Astrocyte (in vitro differentiated cells and primary cell): ENCODE measurements around the gene ST3GAL4. TPM values are rescaled to one million over a fixed set of nuclear protein-coding genes. Genes with fewer than 3 reads are reported as not detected.

Source experiments
- DNase-seq: peaks from one replicate; pipeline ENCODE4 v3.0.0-alpha.2; 2010; ENCODE audit warnings: low read depth
- FAIRE-seq: peaks from 2 replicates; lab custom pipeline; 2011; peaks lifted over from hg19 to GRCh38; lab: Jason Lieb, UNC
- H2AFZ ChIP-seq: 2 replicates; pipeline ENCODE4 v1.6.0; 2012; ENCODE audit warnings: low read depth, low read length, inconsistent platforms
- H3K27ac ChIP-seq: 2 replicates; pipeline ENCODE4 v1.5.1; 2011; ENCODE audit warnings: low read depth, low read length, inconsistent platforms
- H3K27me3 ChIP-seq: 2 replicates; pipeline ENCODE4 v1.6.0; 2011; ENCODE audit warnings: low read length, inconsistent platforms; ENCODE audit not compliant: insufficient read depth
- H3K36me3 ChIP-seq: 2 replicates; pipeline ENCODE4 v1.5.1; 2011; ENCODE audit warnings: low read length, inconsistent platforms; ENCODE audit not compliant: insufficient read depth
- H3K4me1 ChIP-seq: 2 replicates; pipeline ENCODE4 v1.5.1; 2011; ENCODE audit warnings: low read length, inconsistent platforms; ENCODE audit not compliant: insufficient read depth
- H3K4me2 ChIP-seq: 2 replicates; pipeline ENCODE4 v1.6.0; 2012; ENCODE audit warnings: low read length, inconsistent platforms
- H3K4me3 ChIP-seq: 2 replicates; pipeline ENCODE4 v1.5.1; 2011; ENCODE audit warnings: low read depth, mild to moderate bottlenecking, low read length, inconsistent platforms; ENCODE audit not compliant: insufficient read depth
- H3K79me2 ChIP-seq: 2 replicates; pipeline ENCODE4 v1.6.0; 2012; ENCODE audit warnings: mild to moderate bottlenecking, low read length, inconsistent platforms; ENCODE audit not compliant: insufficient read depth
- H3K9ac ChIP-seq: 2 replicates; pipeline ENCODE4 v1.6.0; 2012; ENCODE audit warnings: mild to moderate bottlenecking, low read length, inconsistent platforms
- H3K9me3 ChIP-seq: 2 replicates; pipeline ENCODE4 v1.5.1; 2012; ENCODE audit warnings: low read depth, mild to moderate bottlenecking, low read length, inconsistent platforms; ENCODE audit not compliant: insufficient read depth
- H4K20me1 ChIP-seq: 2 replicates; pipeline ENCODE4 v1.6.0; 2012; ENCODE audit warnings: low read length, inconsistent platforms; ENCODE audit not compliant: insufficient read depth
- H3K27ac Mint-ChIP-seq: one replicate; pipeline ENCODE4 v1.8.0; 2021; ENCODE audit warnings: mild to moderate bottlenecking, mixed read lengths; ENCODE audit not compliant: unreplicated experiment
- H3K27me3 Mint-ChIP-seq: one replicate; pipeline ENCODE4 v1.8.0; 2021; ENCODE audit warnings: low read depth, mixed read lengths; ENCODE audit not compliant: unreplicated experiment
- H3K36me3 Mint-ChIP-seq: one replicate; pipeline ENCODE4 v1.8.0; 2021; ENCODE audit warnings: low read depth, mixed read lengths; ENCODE audit not compliant: unreplicated experiment
- H3K4me1 Mint-ChIP-seq: one replicate; pipeline ENCODE4 v1.8.0; 2021; ENCODE audit warnings: low read depth, mixed read lengths; ENCODE audit not compliant: unreplicated experiment
- H3K4me3 Mint-ChIP-seq: one replicate; pipeline ENCODE4 v1.8.0; 2021; ENCODE audit warnings: mild to moderate bottlenecking, moderate library complexity, mixed read lengths; ENCODE audit not compliant: unreplicated experiment
- H3K9me3 Mint-ChIP-seq: one replicate; pipeline ENCODE4 v1.8.0; 2021; ENCODE audit warnings: mild to moderate bottlenecking, mixed read lengths; ENCODE audit not compliant: unreplicated experiment
- EZH2 ChIP-seq: IDR thresholded peaks from 2 replicates; pipeline ENCODE4 v1.6.1; 2012; ENCODE audit warnings: mild to moderate bottlenecking, low read length, inconsistent platforms; ENCODE audit not compliant: insufficient read depth
- total RNA-seq: library from RNA; stranded (reverse); gene quantifications from 2 replicates; pipeline ENCODE4 v1.2.1, GENCODE V29; 2021
- TF ChIP-seq, protein P1 (sequence below): IDR thresholded peaks from 2 replicates; pipeline ENCODE4 v1.5.1; 2011; ENCODE audit warnings: low read depth, mild to moderate bottlenecking, inconsistent platforms, low read length, moderate library complexity; ENCODE audit not compliant: insufficient read depth

ST3GAL4 gene
- total RNA-seq, 1 donor from 2014 or later = 12.2 TPM

DNA sequence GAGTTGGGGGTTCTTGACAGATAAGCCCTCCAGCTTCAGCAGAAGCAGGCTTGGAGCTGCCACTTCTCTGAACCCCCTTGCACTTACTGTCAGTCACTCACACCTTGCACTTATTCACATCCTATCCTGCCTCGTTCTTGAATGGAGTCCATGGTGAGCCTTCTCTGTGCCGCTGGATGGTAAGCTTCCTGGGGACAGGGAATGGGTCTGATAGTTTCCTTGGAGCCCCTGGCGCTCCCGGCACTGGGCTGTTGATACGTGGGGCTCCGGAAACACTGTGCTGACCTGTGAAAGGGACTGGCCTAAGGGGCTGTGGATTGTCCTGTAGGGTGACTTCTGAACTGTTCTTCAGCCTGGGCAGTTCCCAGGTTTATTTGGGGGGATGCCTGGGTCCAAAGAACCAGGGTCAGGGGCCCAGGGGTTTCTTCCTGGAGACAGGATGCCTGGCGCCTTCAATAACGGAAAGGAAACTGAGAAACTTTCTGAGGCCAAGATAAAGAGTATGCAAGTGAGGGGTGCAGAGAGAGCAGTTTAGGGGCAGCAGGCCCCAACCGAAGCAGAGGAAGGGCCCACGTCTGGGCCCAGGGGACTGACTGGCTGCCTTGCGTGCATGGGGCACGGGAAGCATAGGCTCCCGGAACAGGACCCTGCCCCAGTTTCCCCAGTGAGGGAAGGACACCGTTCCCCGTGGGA lies 709 bp upstream of the ST3GAL4 start:
- Mint-ChIP-seq H3K4me3 (peak overlapping the region; percentile 91), H3K4me1 (peaks cover 18% of the 10 kb centered on the region), H3K9me3 (no peaks in the 10 kb centered on the region), H3K27ac (no peak overlapping the region), H3K36me3 (peaks cover 2% of the 10 kb centered on the region), H3K27me3 (no peaks in the 10 kb centered on the region)
- no peak for TF ChIP-seq EZH2
- TF ChIP-seq, protein P1, sequence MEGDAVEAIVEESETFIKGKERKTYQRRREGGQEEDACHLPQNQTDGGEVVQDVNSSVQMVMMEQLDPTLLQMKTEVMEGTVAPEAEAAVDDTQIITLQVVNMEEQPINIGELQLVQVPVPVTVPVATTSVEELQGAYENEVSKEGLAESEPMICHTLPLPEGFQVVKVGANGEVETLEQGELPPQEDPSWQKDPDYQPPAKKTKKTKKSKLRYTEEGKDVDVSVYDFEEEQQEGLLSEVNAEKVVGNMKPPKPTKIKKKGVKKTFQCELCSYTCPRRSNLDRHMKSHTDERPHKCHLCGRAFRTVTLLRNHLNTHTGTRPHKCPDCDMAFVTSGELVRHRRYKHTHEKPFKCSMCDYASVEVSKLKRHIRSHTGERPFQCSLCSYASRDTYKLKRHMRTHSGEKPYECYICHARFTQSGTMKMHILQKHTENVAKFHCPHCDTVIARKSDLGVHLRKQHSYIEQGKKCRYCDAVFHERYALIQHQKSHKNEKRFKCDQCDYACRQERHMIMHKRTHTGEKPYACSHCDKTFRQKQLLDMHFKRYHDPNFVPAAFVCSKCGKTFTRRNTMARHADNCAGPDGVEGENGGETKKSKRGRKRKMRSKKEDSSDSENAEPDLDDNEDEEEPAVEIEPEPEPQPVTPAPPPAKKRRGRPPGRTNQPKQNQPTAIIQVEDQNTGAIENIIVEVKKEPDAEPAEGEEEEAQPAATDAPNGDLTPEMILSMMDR = no peak
- Histone ChIP-seq H3K36me3 (no peaks in the 10 kb centered on the region), H3K27me3 (no peaks in the 10 kb centered on the region), H3K79me2 (peaks cover 54% of the 10 kb centered on the region), H4K20me1 (peaks cover 25% of the 10 kb centered on the region), H3K4me1 (peaks cover 37% of the 10 kb centered on the region), H2AFZ (peak overlapping the region; percentile 81), H3K4me2 (peak overlapping the region; percentile 95), H3K27ac (peak overlapping the region; percentile 61), H3K9ac (peak overlapping the region; percentile 90), H3K4me3 (peak overlapping the region; percentile 86), H3K9me3 (no peaks in the 10 kb centered on the region)
- no peak for DNase-seq
- FAIRE-seq = no peak

DNA sequence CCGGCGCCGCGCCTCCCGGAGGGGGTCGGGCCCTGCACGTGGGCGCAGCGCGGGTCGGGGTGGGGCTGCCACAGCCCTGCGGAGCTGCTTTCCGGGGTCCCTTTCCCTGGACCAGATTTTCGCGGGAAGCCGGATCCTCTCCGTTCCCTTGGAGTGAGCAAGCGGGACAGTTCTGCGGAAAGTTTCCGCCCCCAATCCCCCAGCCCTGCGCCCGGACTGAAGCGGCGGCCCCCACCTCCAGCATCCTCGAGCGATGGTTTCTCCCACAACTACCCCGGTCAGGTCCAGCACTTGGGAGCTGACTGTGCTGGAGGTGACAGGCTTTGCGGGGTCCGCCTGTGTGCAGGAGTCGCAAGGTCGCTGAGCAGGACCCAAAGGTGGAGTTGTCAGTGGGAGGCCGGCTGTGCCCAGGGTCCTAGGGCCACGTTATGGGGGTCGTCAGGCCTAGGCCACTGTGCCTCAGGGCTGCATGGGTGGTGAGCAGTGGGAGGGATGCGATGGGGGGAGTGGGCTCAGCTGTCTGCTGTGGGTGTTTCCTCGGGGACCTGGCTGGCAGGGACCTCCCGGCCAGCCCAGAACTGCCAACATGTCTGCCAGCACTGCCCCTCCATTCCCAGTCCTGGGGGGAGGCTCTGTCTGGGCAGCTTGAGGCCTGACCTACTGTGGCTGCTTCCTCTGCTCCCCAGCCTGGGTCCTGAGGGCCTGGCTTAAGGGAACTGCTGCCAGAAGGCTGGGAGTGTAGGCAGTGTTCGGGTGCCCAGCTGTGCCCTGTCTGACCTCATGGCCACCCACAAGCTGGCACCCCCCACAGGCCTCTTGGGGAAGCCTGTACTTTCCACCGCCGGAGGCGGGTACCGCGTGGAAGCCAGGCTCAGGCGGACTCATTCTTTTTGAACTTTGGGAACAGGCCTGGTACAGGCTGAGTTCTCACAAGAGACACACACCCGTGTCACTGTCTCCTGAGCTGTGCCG lies 726 bp downstream of the ST3GAL4 start:
- Histone ChIP-seq H2AFZ (peak overlapping the region; percentile 72), H3K9me3 (no peaks in the 10 kb centered on the region), H3K27ac (no peak overlapping the region), H4K20me1 (peaks cover 36% of the 10 kb centered on the region), H3K4me1 (peaks cover 38% of the 10 kb centered on the region), H3K4me3 (peak overlapping the region; percentile 86), H3K9ac (peak overlapping the region; percentile 90), H3K4me2 (peak overlapping the region; percentile 95), H3K27me3 (no peaks in the 10 kb centered on the region), H3K79me2 (peaks cover 42% of the 10 kb centered on the region), H3K36me3 (no peaks in the 10 kb centered on the region)
- peak overlapping the region; percentile 84 for H3K4me3 Mint-ChIP-seq
- DNase-seq (no peak), FAIRE-seq (no peak)
- H3K36me3 Mint-ChIP-seq = peaks cover 4% of the 10 kb centered on the region
- no peak for TF ChIP-seq EZH2
- TF ChIP-seq, protein P1 = no peak
- H3K4me1 Mint-ChIP-seq = peaks cover 23% of the 10 kb centered on the region
- H3K27ac Mint-ChIP-seq = no peak overlapping the region
- no peaks in the 10 kb centered on the region for H3K9me3 Mint-ChIP-seq
- H3K27me3 Mint-ChIP-seq = no peaks in the 10 kb centered on the region
